Endothelial cell of umbilical vein (primary cell): Measurements from ENCODE around the gene PSMB5.

Experiments
- POLR2A ChIP-seq: IDR thresholded peaks from 2 replicates; pipeline ENCODE4 v1.6.1; 2012; ENCODE audit warnings: low read depth, mild to moderate bottlenecking, control low read depth, low read length
- TF ChIP-seq, protein P1 (sequence below), 2 donors: IDR thresholded peaks; 1 replicate in 1 of 2; 2 replicates in 1 of 2; pipeline ENCODE4 v1.5.1; 2011; ENCODE audit warnings: low read length in 2 of 2, mild to moderate bottlenecking in 2 of 2, moderate library complexity in 2 of 2, control low read depth in 1 of 2, inconsistent platforms in 1 of 2, low read depth in 1 of 2; ENCODE audit not compliant: insufficient read depth in 1 of 2; ENCODE audit errors: extremely low read depth in 1 of 2

DNA sequence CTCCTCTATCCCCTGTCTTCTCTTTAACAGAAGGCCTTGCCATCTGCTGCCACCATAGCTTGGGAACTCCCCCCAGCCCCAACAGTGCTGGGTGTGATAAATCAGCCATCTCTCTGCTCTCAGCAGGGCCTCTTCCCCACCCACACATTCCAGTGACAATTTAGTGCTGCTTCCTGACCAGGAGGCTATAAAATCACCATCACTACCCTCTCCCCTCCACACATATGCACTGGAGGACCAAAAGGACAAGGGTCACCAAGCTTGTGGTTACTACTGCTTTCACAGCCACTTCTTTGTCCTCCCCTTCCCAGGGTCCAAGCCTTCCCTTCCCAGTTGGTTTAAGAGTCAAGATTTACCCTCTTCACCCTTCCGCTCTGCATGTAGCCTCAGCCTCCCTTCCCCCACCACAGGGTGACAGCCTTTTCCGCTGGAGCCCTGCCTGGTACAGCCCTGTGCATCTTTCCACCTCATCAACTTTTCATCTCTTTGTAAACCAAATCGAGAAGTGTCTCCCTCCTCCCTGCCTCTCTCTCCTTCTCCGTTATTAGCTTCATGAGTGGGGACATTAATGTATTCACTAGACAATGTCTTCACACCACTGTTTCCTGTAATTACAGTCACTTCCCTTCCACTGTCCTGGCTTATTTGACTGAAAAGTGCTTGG lies 9.4 kb downstream of the PSMB5 start:
- TF ChIP-seq, protein P1, sequence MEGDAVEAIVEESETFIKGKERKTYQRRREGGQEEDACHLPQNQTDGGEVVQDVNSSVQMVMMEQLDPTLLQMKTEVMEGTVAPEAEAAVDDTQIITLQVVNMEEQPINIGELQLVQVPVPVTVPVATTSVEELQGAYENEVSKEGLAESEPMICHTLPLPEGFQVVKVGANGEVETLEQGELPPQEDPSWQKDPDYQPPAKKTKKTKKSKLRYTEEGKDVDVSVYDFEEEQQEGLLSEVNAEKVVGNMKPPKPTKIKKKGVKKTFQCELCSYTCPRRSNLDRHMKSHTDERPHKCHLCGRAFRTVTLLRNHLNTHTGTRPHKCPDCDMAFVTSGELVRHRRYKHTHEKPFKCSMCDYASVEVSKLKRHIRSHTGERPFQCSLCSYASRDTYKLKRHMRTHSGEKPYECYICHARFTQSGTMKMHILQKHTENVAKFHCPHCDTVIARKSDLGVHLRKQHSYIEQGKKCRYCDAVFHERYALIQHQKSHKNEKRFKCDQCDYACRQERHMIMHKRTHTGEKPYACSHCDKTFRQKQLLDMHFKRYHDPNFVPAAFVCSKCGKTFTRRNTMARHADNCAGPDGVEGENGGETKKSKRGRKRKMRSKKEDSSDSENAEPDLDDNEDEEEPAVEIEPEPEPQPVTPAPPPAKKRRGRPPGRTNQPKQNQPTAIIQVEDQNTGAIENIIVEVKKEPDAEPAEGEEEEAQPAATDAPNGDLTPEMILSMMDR (IDR thresholded peaks at IDR 0.05; ENCODE audit: extremely low read depth in 1 of 2, insufficient read depth in 1 of 2, low read depth in 1 of 2, low read length in 2 of 2) = no peak
- TF ChIP-seq POLR2A = no peak
